K562 (cell line): ENCODE measurements around the gene SCAANT1. TPM values are rescaled to one million over a fixed set of nuclear protein-coding genes. Genes with fewer than 3 reads are reported as not detected.

Experiments used
- ATAC-seq: fragments of 200-7000 bp; cut with Tn5 transposase; 3 replicates; pipeline ENCODE4 v1.9.1; 2020; ENCODE audit warnings: moderate library complexity
- BruUV-seq: library from RNA; stranded (reverse); fragments of 400-500 nt; replicated peaks from 2 replicates; lab custom pipeline; 2021; lab: Mats Ljungman, UMichigan
- CTCF ChIA-PET: fragments of 300-600 bp; formaldehyde crosslinking; extraction: SDS; loops from one replicate; lab custom pipeline; 2021; ENCODE audit warnings: low intra/inter-chr PET ratio; lab: Yijun Ruan, JAX
- POLR2A ChIA-PET: fragments of 300-600, 350-650 bp; sonication (Branson Sonifier 250); formaldehyde crosslinking; extraction: SDS; loops from one replicate; lab custom pipeline; 2021; ENCODE audit warnings: antibody characterized with exemption, inconsistent platforms; lab: Yijun Ruan, JAX
- DNase-seq, 4 experiments: peaks; one replicate each; pipeline versions ENCODE4 v3.0.0 to v3.0.0-alpha.2; 2011 to 2018; ENCODE audit warnings: low spot score in 3 of 4, mixed read lengths in 3 of 4; ENCODE audit errors: extremely low read depth in 1 of 4
- FAIRE-seq: peaks from 2 replicates; lab custom pipeline; 2011; peaks lifted over from hg19 to GRCh38; lab: Jason Lieb, UNC
- H2AFZ ChIP-seq: 2 replicates; pipeline ENCODE4 v1.6.0; 2011; ENCODE audit warnings: low read depth, low read length, control low read depth, inconsistent platforms
- H3K27ac ChIP-seq: fragments of 200-600 bp; 3 replicates; pipeline ENCODE4 v1.8.0; 2011; ENCODE audit warnings: low read depth, mild to moderate bottlenecking, control low read depth, inconsistent platforms, low read length, moderate library complexity, mixed read lengths; ENCODE audit errors: extremely low read depth
- H3K27me3 ChIP-seq, 2 experiments: fragments of 300-600 bp in 1 of 2; 2 replicates in 1 of 2; 3 replicates in 1 of 2; pipeline versions ENCODE4 v1.6.0 to v1.8.0; 2011; ENCODE audit warnings: inconsistent platforms in 2 of 2, low read length in 2 of 2, mild to moderate bottlenecking in 1 of 2, mixed read lengths in 1 of 2, moderate library complexity in 1 of 2; ENCODE audit not compliant: control insufficient read depth in 2 of 2, insufficient read depth in 2 of 2
- H3K36me3 ChIP-seq: fragments of 300-600 bp; 3 replicates; pipeline ENCODE4 v1.8.0; 2011; ENCODE audit warnings: mild to moderate bottlenecking, low read length, inconsistent platforms; ENCODE audit not compliant: control insufficient read depth, insufficient read depth
- H3K4me1 ChIP-seq, 2 experiments: fragments of 200-600 bp in 1 of 2; replicated peaks in 1 of 2; 2 replicates in 1 of 2; 3 replicates in 1 of 2; pipeline versions ENCODE4 v1.5.1 to v1.8.0; 2011; ENCODE audit warnings: inconsistent platforms in 2 of 2, low read length in 2 of 2, mild to moderate bottlenecking in 1 of 2, mixed read lengths in 1 of 2, moderate library complexity in 1 of 2; ENCODE audit not compliant: control insufficient read depth in 2 of 2, insufficient read depth in 2 of 2
- H3K4me2 ChIP-seq: 2 replicates; pipeline ENCODE4 v1.6.1; 2011; ENCODE audit warnings: low read length, control low read depth, inconsistent platforms, mixed read lengths; ENCODE audit not compliant: insufficient read depth
- H3K4me3 ChIP-seq: fragments of 200-600 bp; sonication (generic), shearing (Covaris generic); 2 replicates; pipeline ENCODE4 v1.5.1; 2016; ENCODE audit warnings: control low read depth, inconsistent platforms
- H3K79me2 ChIP-seq: fragments of 200-600 bp; 3 replicates; pipeline ENCODE4 v1.8.0; 2011; ENCODE audit warnings: low read length, inconsistent platforms; ENCODE audit not compliant: control insufficient read depth, insufficient read depth
- H3K9ac ChIP-seq, 2 experiments: 2 replicates each; pipeline versions ENCODE4 v1.6.0 to v1.6.1; 2011; ENCODE audit warnings: low read depth in 2 of 2, low read length in 2 of 2, control low read depth in 1 of 2, inconsistent platforms in 1 of 2, mild to moderate bottlenecking in 1 of 2, mixed read lengths in 1 of 2; ENCODE audit not compliant: insufficient read depth in 1 of 2
- H3K9me1 ChIP-seq: one replicate; pipeline ENCODE4 v1.6.0; 2011; ENCODE audit warnings: inconsistent platforms, mild to moderate bottlenecking, low read length, moderate library complexity; ENCODE audit not compliant: control insufficient read depth, insufficient read depth
- H3K9me3 ChIP-seq: replicated peaks from 2 replicates; pipeline ENCODE4 v1.5.1; 2011; ENCODE audit warnings: low read depth, low read length, inconsistent platforms; ENCODE audit not compliant: control insufficient read depth, insufficient read depth
- H4K20me1 ChIP-seq: replicated peaks from 2 replicates; pipeline ENCODE4 v1.6.1; 2011; ENCODE audit warnings: low read length, inconsistent platforms, mixed read lengths; ENCODE audit not compliant: control insufficient read depth, insufficient read depth
- ATF1 ChIP-seq, 2 experiments: fragments of 450-650 bp in 1 of 2; IDR thresholded peaks; 2 replicates each; pipeline ENCODE4 v1.6.1; 2016; ENCODE audit warnings: missing compliant biosample characterization in 1 of 2, missing genetic modification characterization in 1 of 2
- CHD2 ChIP-seq: IDR thresholded peaks from 2 replicates; pipeline ENCODE4 v1.6.1; 2011; ENCODE audit warnings: low read depth, low read length
- E2F3 ChIP-seq: fragments of 250-450 bp; sonication (Bioruptor Pico); IDR thresholded peaks from 2 replicates; pipeline ENCODE4 v1.4.0; 2020; ENCODE audit warnings: mild to moderate bottlenecking
- FOSL1 ChIP-seq: fragments of 200-800 bp; sonication (Bioruptor generic); conservative IDR thresholded peaks from 2 replicates; pipeline ENCODE4 v1.6.1; 2016; ENCODE audit warnings: missing genetic modification characterization, missing compliant biosample characterization
- ZNF699 ChIP-seq: fragments of 250-450 bp; sonication (Bioruptor Pico); IDR thresholded peaks from 2 replicates; pipeline ENCODE4 v1.8.0; 2021; ENCODE audit warnings: mild to moderate bottlenecking, moderate library complexity; ENCODE audit not compliant: insufficient replicate concordance
- WGBS: fragments of 100-300 bp; shearing (Covaris generic); methylation state at CpG from one replicate; pipeline ENCODE4 v1.1.6; 2016; ENCODE audit warnings: low coverage, mixed read lengths; ENCODE audit not compliant: insufficient coverage; ENCODE audit errors: missing lambda C conversion rate; 5-methylcytosine and 5-hydroxymethylcytosine counted together
- in situ Hi-C: fragments of 300-500 bp; cut with MboI; formaldehyde crosslinking; loops from 4 replicates; pipeline ENCODE4 v1.15.0; 2018; ENCODE audit warnings: inconsistent platforms, mixed read lengths
- intact Hi-C: fragments of 100-400 bp; cut with micrococcal nuclease; formaldehyde crosslinking; loops from 2 replicates; pipeline ENCODE4 v1.14.2; 2022
- polyA plus RNA-seq, 8 experiments: library from polyadenylated mRNA; depleted of rRNA in 4 of 8; stranded (reverse) in 5 of 8; unstranded in 3 of 8; fragments of >200 nt; fragmentation: Nextera tagmentation in 2 of 8; fragmentation: Illumina TruSeq in 1 of 8; extraction: Ambion mirVana in 2 of 8; extraction: Trizol in 1 of 8; gene quantifications; 2 replicates each; pipeline versions ENCODE4 v1.2.1 to v1.2.3, GENCODE V29; 2011 to 2014; ENCODE audit warnings: inconsistent platforms in 1 of 8, missing spikeins in 1 of 8
- total RNA-seq, 7 experiments: library from RNA; depleted of rRNA in 6 of 7; stranded (reverse); fragments of >200 nt in 6 of 7; fragmentation: Illumina TruSeq in 2 of 7; extraction: Trizol in 2 of 7; gene quantifications; 2 replicates each; pipeline versions ENCODE4 v1.2.1 to v1.2.3, GENCODE V29; 2011 to 2021; ENCODE audit warnings: low replicate concordance in 1 of 7

SCAANT1 gene
- total and polyA plus RNA-seq, 9 of the 15 experiments (the other 6 are each of a cell fraction or from before 2014, with no cell fraction given), result not detected

DNA sequence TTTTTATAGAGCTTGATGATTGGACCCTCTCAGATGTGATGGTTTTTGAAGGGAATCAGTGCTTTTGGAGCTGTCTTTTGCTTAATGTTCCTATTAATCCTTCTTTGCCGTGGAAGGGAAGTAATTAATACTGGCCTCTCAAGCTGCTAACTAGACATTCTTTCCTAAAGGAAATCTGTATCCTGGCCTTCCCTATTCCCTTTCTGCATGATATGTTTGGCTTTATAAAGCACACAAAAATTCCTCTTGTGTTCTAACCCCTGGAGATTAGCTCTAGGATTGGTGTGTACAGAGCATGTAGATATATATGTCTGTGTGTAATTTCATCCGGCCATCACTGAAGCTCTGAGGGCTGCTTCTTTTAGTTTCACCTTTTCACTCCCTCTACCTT is 41.6 kb downstream of the SCAANT1 start:
- Histone ChIP-seq H3K9me3 (no peaks in the 10 kb centered on the region), H2AFZ (no peak overlapping the region), H3K79me2 (peaks cover 80% of the 10 kb centered on the region), H3K9ac (no peak overlapping the region), H3K27ac (no peak overlapping the region), H3K27me3 (no peaks in the 10 kb centered on the region), H3K9me1 (no peaks in the 10 kb centered on the region), H3K4me3 (no peak overlapping the region), H3K36me3 (peaks cover 8% of the 10 kb centered on the region; the same call in 1 of the 3 replicates), H4K20me1 (no peaks in the 10 kb centered on the region), H3K4me2 (no peak overlapping the region), H3K4me1 (no peaks in the 10 kb centered on the region)
- BruUV-seq, result no TSS peak
- POLR2A ChIA-PET, result interaction anchor here (1.5 kb wide), 1 partner anchor 19 kb away, joined by 4 read pairs; no protein-coding TSS in a partner anchor
- in situ Hi-C loops (no loop called here), intact Hi-C loops (no loop called here)
- ATAC-seq (no peak), DNase-seq (no peak), FAIRE-seq (no peak)
- no peak for TF ChIP-seq E2F3 (CRISPR knock-in tag)
- no peak for TF ChIP-seq CHD2
- no peak for TF ChIP-seq FOSL1 (tag)
- TF ChIP-seq ZNF699 (CRISPR knock-in tag), result no peak
- no peak for TF ChIP-seq ATF1 (CRISPR knock-in tag; IDR thresholded peaks at IDR 0.05)
- TF ChIP-seq ATF1 (tag; IDR thresholded peaks at IDR 0.05), result no peak
- WGBS, result 92% methylated on average over 2 of the region's 2 CpGs
- CTCF ChIA-PET, result no interaction called here
